ENCODE results near the gene TCF4.

DNA sequence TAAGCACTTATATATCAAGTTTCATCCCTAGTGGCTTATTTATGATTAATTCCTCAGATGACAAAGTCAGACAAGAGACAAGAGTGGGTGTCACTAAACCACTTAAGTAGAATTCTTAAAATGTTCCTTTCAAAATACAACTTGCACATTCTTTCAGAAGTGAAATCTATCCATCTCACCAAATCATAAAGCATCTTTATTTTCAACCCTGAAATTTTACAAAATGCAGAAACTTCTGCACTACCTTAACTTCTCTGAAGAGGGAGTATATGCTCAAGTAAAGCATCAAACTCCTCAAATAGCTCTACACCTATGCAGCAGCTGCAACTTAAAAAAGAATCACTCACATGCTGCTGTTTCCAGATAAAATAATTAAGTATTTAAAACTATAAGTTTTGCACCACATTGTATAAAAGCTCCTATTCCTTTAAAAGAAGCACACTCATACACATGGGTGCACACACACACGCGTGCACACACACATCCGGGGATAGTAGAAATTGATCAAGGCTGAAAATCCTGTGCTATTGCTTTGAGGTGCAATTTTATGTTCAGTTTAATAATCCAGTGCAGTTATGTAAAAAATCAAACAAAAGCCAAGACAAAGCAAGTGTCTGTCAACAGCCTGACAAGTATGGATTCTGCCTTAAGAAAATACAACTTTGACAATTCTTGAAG, 244.5 kb downstream of the TCF4 start:
- TF ChIP-seq EZH2 (optimal IDR thresholded peaks at IDR 0.05; ENCODE audit: low read depth, low read length), result no peak
- TF ChIP-seq CTCF (IDR thresholded peaks at IDR 0.05; ENCODE audit: low read length), result peak; percentile 51
